SK-N-SH (cell line): ENCODE data around the gene ANKRD34A. TPM values are rescaled to one million over a fixed set of nuclear protein-coding genes. Genes with fewer than 3 reads are reported as not detected.

Experiments
- CTCF ChIA-PET: fragments of 300-600, 350-600 bp; formaldehyde crosslinking; extraction: SDS; loops from one replicate; lab custom pipeline; 2021; lab: Yijun Ruan, JAX
- POLR2A ChIA-PET: fragments of 350-600 bp; sonication (Branson Sonifier 250); formaldehyde crosslinking; extraction: SDS; loops from one replicate; lab custom pipeline; 2020; ENCODE audit warnings: antibody characterized with exemption, inconsistent platforms; lab: Yijun Ruan, JAX
- DNase-seq: peaks from one replicate; pipeline ENCODE4 v3.0.0; 2012
- H2AFZ ChIP-seq: fragments of 200-600 bp; sonication (generic); 2 replicates; pipeline ENCODE4 v1.8.1; 2016; ENCODE audit warnings: antibody characterized with exemption, mild to moderate bottlenecking, low read depth
- H3F3A ChIP-seq: fragments of 200-600 bp; sonication (generic); replicated peaks from 2 replicates; pipeline ENCODE3; 2016; ENCODE audit warnings: antibody characterized with exemption, mild to moderate bottlenecking; ENCODE audit not compliant: insufficient read depth
- H3K27ac ChIP-seq, 2 experiments: fragments of 200-500 bp in 1 of 2; fragments of 200-600 bp in 1 of 2; sonication (Bioruptor generic) in 1 of 2; sonication (generic), shearing (Covaris generic) in 1 of 2; 2 replicates each; pipeline versions ENCODE4 v1.5.1 to v1.6.1; 2014 to 2016; ENCODE audit warnings: low read depth in 2 of 2, inconsistent platforms in 1 of 2, low read length in 1 of 2, mild to moderate bottlenecking in 1 of 2, mixed read lengths in 1 of 2
- H3K27me3 ChIP-seq: fragments of 200-600 bp; sonication (generic), shearing (Covaris generic); 2 replicates; pipeline ENCODE4 v1.6.1; 2016; ENCODE audit warnings: mixed run types; ENCODE audit not compliant: insufficient read depth
- H3K36me3 ChIP-seq, 2 experiments: fragments of 200-500 bp in 1 of 2; fragments of 200-600 bp in 1 of 2; sonication (Bioruptor generic) in 1 of 2; sonication (generic) in 1 of 2; replicated peaks in 1 of 2; 2 replicates each; pipeline versions ENCODE3 to v1.5.1; 2014 to 2016; ENCODE audit warnings: low read length in 1 of 2, mild to moderate bottlenecking in 1 of 2; ENCODE audit not compliant: insufficient read depth in 2 of 2, control insufficient read depth in 1 of 2
- H3K4me1 ChIP-seq, 2 experiments: fragments of 200-500 bp in 1 of 2; fragments of 200-600 bp in 1 of 2; sonication (Bioruptor generic) in 1 of 2; sonication (generic), shearing (Covaris generic) in 1 of 2; 2 replicates each; pipeline versions ENCODE4 v1.5.1 to v1.6.1; 2014 to 2016; ENCODE audit warnings: low read depth in 1 of 2, low read length in 1 of 2, mixed run types in 1 of 2; ENCODE audit not compliant: insufficient read depth in 2 of 2, control insufficient read depth in 1 of 2
- H3K4me2 ChIP-seq: fragments of 200-600 bp; sonication (generic), shearing (Covaris generic); 2 replicates; pipeline ENCODE4 v1.6.1; 2017; ENCODE audit warnings: mixed run types
- H3K4me3 ChIP-seq, 2 experiments: fragments of 200-500 bp in 1 of 2; fragments of 200-600 bp in 1 of 2; sonication (Bioruptor generic) in 1 of 2; sonication (generic), shearing (Covaris generic) in 1 of 2; 2 replicates each; pipeline versions ENCODE4 v1.5.1 to v1.8.1; 2014 to 2016; ENCODE audit warnings: low read depth in 2 of 2, inconsistent platforms in 1 of 2, low read length in 1 of 2, mild to moderate bottlenecking in 1 of 2, mixed read lengths in 1 of 2, moderate library complexity in 1 of 2
- H3K79me2 ChIP-seq: fragments of 200-600 bp; sonication (generic); 2 replicates; pipeline ENCODE4 v1.8.1; 2017; ENCODE audit warnings: mild to moderate bottlenecking; ENCODE audit not compliant: insufficient read depth
- H3K9ac ChIP-seq: fragments of 200-600 bp; sonication (generic); 2 replicates; pipeline ENCODE4 v1.6.1; 2017; ENCODE audit warnings: mixed run types
- H3K9me2 ChIP-seq: fragments of 200-600 bp; sonication (generic); 2 replicates; pipeline ENCODE4 v1.6.1; 2017; ENCODE audit warnings: mixed run types
- H3K9me3 ChIP-seq: fragments of 200-600 bp; sonication (generic); 2 replicates; pipeline ENCODE4 v1.6.1; 2017; ENCODE audit warnings: mixed run types, mild to moderate bottlenecking, moderate library complexity
- H4K20me1 ChIP-seq: fragments of 200-600 bp; sonication (generic); 2 replicates; pipeline ENCODE4 v1.6.1; 2017; ENCODE audit warnings: mild to moderate bottlenecking, mixed run types; ENCODE audit not compliant: insufficient read depth
- CTCF ChIP-seq: fragments of 200-600 bp; sonication (generic); IDR thresholded peaks from 2 replicates; pipeline ENCODE4 v1.6.1; 2017; ENCODE audit warnings: antibody characterized with exemption, mild to moderate bottlenecking, moderate library complexity
- ELF1 ChIP-seq: IDR thresholded peaks from 2 replicates; pipeline ENCODE4 v1.4.0; 2012
- FOXM1 ChIP-seq: IDR thresholded peaks from 2 replicates; pipeline ENCODE4 v1.4.0; 2012; ENCODE audit warnings: low read depth, mild to moderate bottlenecking
- GATA2 ChIP-seq: sonication (generic); formaldehyde crosslinking; IDR thresholded peaks from 2 replicates; pipeline ENCODE4 v1.5.0; 2020; ENCODE audit warnings: mild to moderate bottlenecking, missing genetic modification reagents
- MAX ChIP-seq: IDR thresholded peaks from 2 replicates; pipeline ENCODE4 v1.4.0; 2012; ENCODE audit warnings: low read depth
- MEF2A ChIP-seq: IDR thresholded peaks from 2 replicates; pipeline ENCODE4 v1.4.0; 2012; ENCODE audit warnings: low read depth, borderline replicate concordance
- MXI1 ChIP-seq: IDR thresholded peaks from 2 replicates; pipeline ENCODE4 v1.6.1; 2012; ENCODE audit warnings: mild to moderate bottlenecking, low read depth, low read length, improper control_type of control experiment
- NFIC ChIP-seq: IDR thresholded peaks from 2 replicates; pipeline ENCODE4 v1.4.0; 2012; ENCODE audit warnings: borderline replicate concordance
- NRF1 ChIP-seq: IDR thresholded peaks from 2 replicates; pipeline ENCODE4 v1.6.1; 2012; ENCODE audit warnings: low read depth, mild to moderate bottlenecking, low read length
- PBX3 ChIP-seq: IDR thresholded peaks from 2 replicates; pipeline ENCODE4; 2012
- POLR2AphosphoS5 ChIP-seq: IDR thresholded peaks from 2 replicates; pipeline ENCODE4 v1.6.1; 2012; ENCODE audit warnings: low read depth, low read length
- RAD21 ChIP-seq: IDR thresholded peaks from 2 replicates; pipeline ENCODE4 v1.6.1; 2012; ENCODE audit warnings: mild to moderate bottlenecking, low read length
- RFX5 ChIP-seq: IDR thresholded peaks from 2 replicates; pipeline ENCODE4 v1.6.1; 2012; ENCODE audit warnings: mild to moderate bottlenecking, improper control_type of control experiment, low read length
- SMC3 ChIP-seq: IDR thresholded peaks from 2 replicates; pipeline ENCODE4 v1.6.1; 2012; ENCODE audit warnings: low read depth, low read length, improper control_type of control experiment
- TAF1 ChIP-seq: IDR thresholded peaks from 2 replicates; pipeline ENCODE4 v1.6.1; 2012; ENCODE audit warnings: low read depth, mild to moderate bottlenecking, low read length, moderate library complexity, borderline replicate concordance
- USF1 ChIP-seq: IDR thresholded peaks from 2 replicates; pipeline ENCODE4 v1.4.0; 2012; ENCODE audit warnings: low read depth, borderline replicate concordance
- USF2 ChIP-seq: fragments of 150-350 bp; IDR thresholded peaks from 2 replicates; pipeline ENCODE4 v1.6.1; 2017; ENCODE audit warnings: antibody characterized with exemption, low read length, low read depth, borderline replicate concordance
- ZBTB33 ChIP-seq: IDR thresholded peaks from 2 replicates; pipeline ENCODE4 v1.4.0; 2012; ENCODE audit warnings: low read depth, borderline replicate concordance
- WGBS: methylation state at CpG from one replicate; pipeline ENCODE4 v1.1.6; 2017; ENCODE audit warnings: low lambda C conversion rate; 5-methylcytosine and 5-hydroxymethylcytosine counted together
- polyA plus RNA-seq, 3 experiments: library from polyadenylated mRNA; depleted of rRNA; stranded (reverse); fragments of >200 nt; gene quantifications; 2 replicates each; pipeline ENCODE4 v1.2.3, GENCODE V29; 2012

ANKRD34A gene
- polyA plus RNA-seq, 1 of the 3 experiments (the other 2 are of a cell fraction) = 2.6 TPM

GRCh38 chr1:145961109-145961424 is 3.3 kb downstream of the ANKRD34A start:
- H3K4me3 ChIP-seq = peak overlapping the region; percentile 69 to 76
- H2AFZ ChIP-seq = peak overlapping the region; percentile 77
- H3K9me2 ChIP-seq = no peaks in the 10 kb centered on the region
- peak; percentile 40 for DNase-seq
- no peaks in the 10 kb centered on the region for H3K9me3 ChIP-seq
- no peaks in the 10 kb centered on the region; the same call in 1 of the 2 replicates for H4K20me1 ChIP-seq
- H3F3A ChIP-seq = peaks cover 39% of the 10 kb centered on the region
- ChIA-PET POLR2A (interaction anchor here (1.2 to 1.6 kb wide), 2 partner anchors 34 to 102 kb away, joined by 5 to 7 read pairs; partner anchors contain the start of genes PIAS3 and RBM8A), CTCF (interaction anchor here (0.6 to 1.1 kb wide), 3 partner anchors 25 to 51 kb away, joined by 3 to 4 read pairs (median 3); partner anchors contain the start of gene RBM8A)
- peaks cover 13% of the 10 kb centered on the region for H3K79me2 ChIP-seq
- H3K27me3 ChIP-seq = no peaks in the 10 kb centered on the region
- H3K4me1 ChIP-seq = peaks cover 28 to 52% of the 10 kb centered on the region in 2 experiments
- peak overlapping the region; percentile 44 to 95; a peak in 3 of 4 replicates for H3K27ac ChIP-seq
- TF ChIP-seq CTCF (no peak), MAX (no peak)
- H3K4me2 ChIP-seq = peak overlapping the region; percentile 95
- H3K9ac ChIP-seq = peak overlapping the region; percentile 58
- WGBS = 5% methylated on average over 9 of the region's 22 CpGs
- no peaks in the 10 kb centered on the region for H3K36me3 ChIP-seq

- Histone ChIP-seq H2AFZ (peak overlapping the region; percentile 77), H3F3A (peaks cover 42% of the 10 kb centered on the region), H3K9ac (peak overlapping the region; percentile 58), H3K79me2 (peaks cover 18% of the 10 kb centered on the region), H4K20me1 (no peaks in the 10 kb centered on the region; the same call in 1 of the 2 replicates), H3K36me3 (no peaks in the 10 kb centered on the region), H3K4me2 (peak overlapping the region; percentile 95), H3K27ac (peak overlapping the region; percentile 44 to 95; a peak in 3 of 4 replicates), H3K9me3 (no peaks in the 10 kb centered on the region), H3K4me1 (peaks cover 33 to 57% of the 10 kb centered on the region in 2 experiments), H3K9me2 (no peaks in the 10 kb centered on the region), H3K27me3 (no peaks in the 10 kb centered on the region), H3K4me3 (peak overlapping the region; percentile 69 to 76)
- no peak; the same call in 1 of the 2 replicates for TF ChIP-seq GATA2
- TF ChIP-seq POLR2AphosphoS5 = peak; percentile 64; the same call in 1 of the 2 replicates
- TF ChIP-seq NRF1 = no peak
- no peak for TF ChIP-seq NFIC
- peak; percentile 4; the same call in 1 of the 2 replicates for TF ChIP-seq SMC3
- TF ChIP-seq MAX = 0 out of 2 replicates have a peak, but pooled peaks have one; percentile 34
- no peak for TF ChIP-seq MEF2A
- no peak for TF ChIP-seq FOXM1
- TF ChIP-seq RFX5 = no peak
- no peak for TF ChIP-seq USF2
- TF ChIP-seq ELF1 = peak; percentile 32; the same call in 1 of the 2 replicates
- no peak for TF ChIP-seq RAD21
- TF ChIP-seq USF1 = no peak
- peak; percentile 45; the same call in 1 of the 2 replicates for TF ChIP-seq TAF1
- TF ChIP-seq ZBTB33 = no peak
- TF ChIP-seq PBX3 = no peak
- peak; percentile 55; the same call in 1 of the 2 replicates for TF ChIP-seq MXI1
- WGBS = 3% methylated on average over 18 of the region's 44 CpGs
- ChIA-PET POLR2A (interaction anchor here (1.2 to 1.6 kb wide), 2 partner anchors 33 to 102 kb away, joined by 5 to 7 read pairs; partner anchors contain the start of genes PIAS3 and RBM8A), CTCF (interaction anchor here (0.6 to 2.3 kb wide), 6 partner anchors 17 to 115 kb away, joined by 3 to 9 read pairs (median 4); partner anchors contain the start of genes NUDT17 and RBM8A)
- peak; percentile 90 for DNase-seq
Observed at GRCh38 chr1:145960468-145961108, 3.8 kb downstream of the ANKRD34A start.
